GM19328 (cell line): ENCODE measurements around the gene VWA8.

Experiments
- ATAC-seq: cut with Tn5 transposase; IDR thresholded peaks from one replicate; pipeline ENCODE4 v1.9.1; 2021; ENCODE audit warnings: mild to moderate bottlenecking, moderate library complexity; ENCODE audit not compliant: unreplicated experiment

Gene VWA8

GRCh38 chr13:41565846-41566245 is 395.1 kb downstream of the VWA8 start:
- ATAC-seq: no peak

- no peak for ATAC-seq
Measured at GRCh38 chr13:41565216-41565615, 395.7 kb downstream of the VWA8 start.

GRCh38 chr13:41563984-41564365 is 396.9 kb downstream of the VWA8 start:
- no peak for ATAC-seq

GRCh38 chr13:41563341-41563983 is 397.4 kb downstream of the VWA8 start:
- ATAC-seq: no peak

GRCh38 chr13:41562541-41563178 is 398.2 kb downstream of the VWA8 start:
- ATAC-seq: no peak

- no peak for ATAC-seq
Measured at GRCh38 chr13:41562083-41562482, 398.8 kb downstream of the VWA8 start.

- no peak for ATAC-seq
Measured at GRCh38 chr13:41561170-41561569, 399.7 kb downstream of the VWA8 start.

- no peak for ATAC-seq
Measured at GRCh38 chr13:41558781-41559560, 401.9 kb downstream of the VWA8 start.

- ATAC-seq: no peak
Measured at GRCh38 chr13:41557719-41558118, 403.2 kb downstream of the VWA8 start.

GRCh38 chr13:41554626-41555386 is 406.1 kb downstream of the VWA8 start:
- ATAC-seq: peak; percentile 83

GRCh38 chr13:41554180-41554579 is 406.7 kb downstream of the VWA8 start:
- no peak for ATAC-seq

- ATAC-seq: no peak
Measured at GRCh38 chr13:41552031-41552430, 408.9 kb downstream of the VWA8 start.

- ATAC-seq: no peak
Measured at GRCh38 chr13:41550276-41550675, 410.6 kb downstream of the VWA8 start.

GRCh38 chr13:41549491-41549890 is 411.4 kb downstream of the VWA8 start:
- ATAC-seq: no peak

- ATAC-seq: no peak
Measured at GRCh38 chr13:41548910-41549309, 412.0 kb downstream of the VWA8 start.

- ATAC-seq: no peak
Measured at GRCh38 chr13:41548031-41548430, 412.9 kb downstream of the VWA8 start.

GRCh38 chr13:41547251-41548000 is 413.5 kb downstream of the VWA8 start:
- ATAC-seq: no peak

GRCh38 chr13:41546372-41547190 is 414.3 kb downstream of the VWA8 start:
- ATAC-seq: no peak

- ATAC-seq: no peak
Measured at GRCh38 chr13:41545432-41545707, 415.5 kb downstream of the VWA8 start.
